ENCODE data around the gene CLMP. TPM values are rescaled to one million over a fixed set of nuclear protein-coding genes. Genes with fewer than 3 reads are reported as not detected.

CLMP gene
- total and polyA plus RNA-seq, 2 experiments from 2014 or later: 2.1 to 8.4 TPM

Other genes with a start within 250 kb of the CLMP start
- gene BSX, start 213.4 kb downstream of the CLMP start, total RNA-seq: not detected in 2 replicates
- gene BSX, start 213.4 kb downstream of the CLMP start, polyA plus RNA-seq: not detected in 2 replicates
- gene HSPA8, start 133.1 kb downstream of the CLMP start, total RNA-seq: 386 and 958 TPM in 2 replicates
- gene HSPA8, start 133.1 kb downstream of the CLMP start, polyA plus RNA-seq: 325 and 839 TPM in 2 replicates
- 47.4 and 81.5 TPM in 2 replicates for gene GRAMD1B, start 235.0 kb upstream of the CLMP start, total RNA-seq
- 15.5 and 25.5 TPM in 2 replicates for gene GRAMD1B, start 235.0 kb upstream of the CLMP start, polyA plus RNA-seq

Data from cardiac muscle cell (in vitro differentiated cells and primary cell).